CMK (cell line): Measurements from ENCODE around the gene ACIN1.

Source experiments
- DNase-seq: peaks from one replicate; pipeline ENCODE4 v3.0.0-alpha.2; 2010; ENCODE audit warnings: low read depth

ACIN1 gene

DNA sequence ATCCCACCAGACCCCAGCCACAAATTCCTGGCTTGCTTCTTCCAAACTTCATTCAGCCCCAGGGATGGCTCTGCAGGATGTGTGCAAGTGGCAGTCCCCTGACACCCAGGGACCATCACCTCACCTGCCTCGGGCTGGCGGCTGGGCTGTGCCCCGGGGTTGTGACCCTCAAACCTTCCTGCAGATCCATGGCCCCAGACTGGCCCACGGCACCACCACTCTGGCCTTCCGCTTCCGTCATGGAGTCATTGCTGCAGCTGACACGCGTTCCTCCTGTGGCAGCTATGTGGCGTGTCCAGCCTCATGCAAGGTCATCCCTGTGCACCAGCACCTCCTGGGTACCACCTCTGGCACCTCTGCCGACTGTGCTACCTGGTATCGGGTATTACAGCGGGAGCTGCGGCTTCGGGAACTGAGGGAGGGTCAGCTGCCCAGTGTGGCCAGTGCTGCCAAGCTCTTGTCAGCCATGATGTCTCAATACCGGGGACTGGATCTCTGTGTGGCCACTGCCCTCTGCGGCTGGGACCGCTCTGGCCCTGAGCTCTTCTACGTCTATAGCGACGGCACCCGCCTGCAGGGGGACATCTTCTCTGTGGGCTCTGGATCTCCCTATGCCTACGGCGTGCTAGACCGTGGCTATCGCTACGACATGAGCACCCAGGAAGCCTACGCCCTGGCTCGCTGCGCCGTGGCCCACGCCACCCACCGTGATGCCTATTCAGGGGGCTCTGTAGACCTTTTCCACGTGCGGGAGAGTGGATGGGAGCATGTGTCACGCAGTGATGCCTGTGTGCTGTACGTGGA is 52.6 kb downstream of the ACIN1 start, which contains the start of gene PSMB11:
Gene PSMB11 (plus strand): TSS at position 51 of the 804 bp plus-strand sequence. CDS start 14 bp downstream, at position 65.
- DNase-seq: no peak

DNA sequence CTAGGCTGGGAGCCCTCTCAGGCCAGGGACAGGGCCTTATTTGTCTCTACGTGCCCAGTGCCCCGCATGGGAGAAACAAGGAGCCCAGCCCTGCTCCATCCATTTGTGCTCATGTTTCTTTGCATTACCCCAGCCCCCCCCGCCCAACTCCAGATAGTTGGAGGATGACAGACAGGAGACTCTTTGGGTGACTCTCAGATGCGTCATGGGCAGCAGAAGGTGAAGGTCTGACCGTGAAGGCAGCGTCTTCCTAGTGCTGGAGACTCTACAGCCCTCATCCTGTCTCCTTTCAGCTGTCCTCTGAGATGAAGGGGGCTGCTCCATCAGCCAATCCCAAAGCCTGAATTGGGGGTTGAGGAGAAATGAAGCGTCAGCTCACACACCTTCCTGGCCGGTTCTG is 53.2 kb downstream of the ACIN1 start:
- DNase-seq: no peak

DNA sequence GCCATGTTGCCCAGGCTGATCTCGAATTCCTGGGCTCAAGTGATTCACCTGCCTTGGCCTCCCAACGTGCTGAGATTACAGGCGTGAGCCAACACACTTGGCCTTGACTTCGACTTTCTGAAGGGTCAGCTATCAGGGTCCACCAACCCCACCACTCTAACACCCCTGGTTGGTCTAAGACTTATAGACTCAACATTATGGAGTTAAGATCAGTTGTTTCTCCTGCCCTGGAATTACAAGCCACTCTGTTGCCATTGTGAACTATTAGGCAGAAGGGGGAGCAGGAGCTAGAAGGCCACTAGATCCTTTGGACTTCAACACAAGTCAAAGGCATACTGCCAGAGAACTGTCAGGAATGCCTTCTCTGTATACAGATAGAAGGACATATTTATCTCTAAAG is 54.8 kb downstream of the ACIN1 start:
- DNase-seq: no peak

DNA sequence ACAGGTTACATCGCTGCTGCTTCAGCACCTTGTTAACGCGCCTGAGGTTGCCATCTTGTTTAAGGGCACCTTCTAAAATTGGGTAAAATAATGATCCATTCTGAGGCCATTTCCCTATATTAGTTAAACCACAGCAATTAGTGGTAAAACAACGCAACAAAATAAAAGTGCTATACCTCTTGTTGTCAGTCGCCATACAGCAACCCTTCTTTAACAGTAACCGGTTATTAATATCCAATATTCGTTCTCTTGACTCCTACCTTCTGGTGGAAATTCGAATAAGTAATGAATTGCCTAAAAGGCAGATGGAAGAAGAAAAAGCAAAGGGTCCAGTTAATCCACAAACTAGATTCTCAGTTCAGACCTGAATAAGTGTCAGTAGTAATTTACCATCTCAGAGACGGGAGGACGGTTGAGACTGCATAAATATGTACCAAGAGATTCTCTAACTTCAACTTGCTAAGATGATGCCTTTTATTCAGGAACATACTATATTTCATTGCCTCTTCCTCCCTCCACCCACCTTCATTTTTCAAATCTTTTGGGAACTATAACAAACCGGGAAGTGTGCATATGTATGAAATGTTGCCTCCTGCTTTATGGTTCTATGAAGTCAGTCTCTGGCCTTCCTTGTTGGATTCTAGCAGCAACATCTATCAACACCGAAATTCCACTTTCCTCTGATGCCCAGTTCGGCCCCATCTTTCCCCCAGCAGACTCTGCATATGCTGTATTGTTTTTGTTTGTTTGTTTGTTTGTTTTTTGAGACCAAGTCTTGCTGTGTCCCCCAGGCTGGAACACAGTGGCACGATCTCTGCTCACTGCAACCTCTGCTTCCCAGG is 59.4 kb downstream of the ACIN1 start:
- no peak for DNase-seq

DNA sequence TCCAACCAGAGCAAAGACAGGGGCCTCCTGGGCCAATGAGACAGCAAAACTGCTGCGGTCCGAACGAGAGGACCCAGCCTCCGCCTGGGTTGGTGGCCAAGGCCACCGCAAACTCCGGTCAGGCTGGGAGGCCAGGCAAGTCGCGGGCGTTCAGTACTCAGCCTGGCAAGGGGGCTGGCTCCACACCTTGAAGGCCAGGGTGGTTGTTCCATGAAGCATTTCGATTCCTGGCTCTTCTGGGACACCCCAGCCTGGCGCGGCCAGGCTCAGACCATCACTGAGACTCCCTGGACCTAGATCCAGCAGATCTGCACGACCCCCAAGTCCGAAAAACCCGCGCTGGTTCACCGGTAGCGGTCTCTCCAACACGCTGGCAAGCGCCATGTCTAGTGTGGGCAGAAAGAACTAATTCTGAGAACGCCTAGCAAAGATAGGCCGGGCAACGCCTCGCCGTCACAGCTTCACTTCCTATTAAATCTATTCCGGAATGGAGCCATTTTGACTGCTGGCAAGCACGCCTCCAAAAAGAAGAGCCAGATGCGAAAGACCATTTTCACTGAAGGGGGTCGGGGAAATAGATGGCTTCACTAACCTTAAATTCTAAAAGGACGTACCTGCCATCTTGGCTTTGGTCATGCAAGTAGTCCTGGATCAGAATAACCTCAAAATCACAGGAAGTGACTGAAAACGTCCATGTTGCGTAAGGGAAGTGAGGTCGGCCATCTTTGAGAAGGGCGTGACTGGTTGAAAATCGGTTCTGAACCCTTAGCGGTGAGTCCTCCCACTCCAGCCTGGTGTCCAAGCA is 60.2 kb downstream of the ACIN1 start, which contains the start of gene PSMB5:
Gene PSMB5 (minus strand): TSS at position 403 of the 805 bp plus-strand sequence. CDS start 19 bp downstream, at position 384.
- peak; percentile 75 for DNase-seq

DNA sequence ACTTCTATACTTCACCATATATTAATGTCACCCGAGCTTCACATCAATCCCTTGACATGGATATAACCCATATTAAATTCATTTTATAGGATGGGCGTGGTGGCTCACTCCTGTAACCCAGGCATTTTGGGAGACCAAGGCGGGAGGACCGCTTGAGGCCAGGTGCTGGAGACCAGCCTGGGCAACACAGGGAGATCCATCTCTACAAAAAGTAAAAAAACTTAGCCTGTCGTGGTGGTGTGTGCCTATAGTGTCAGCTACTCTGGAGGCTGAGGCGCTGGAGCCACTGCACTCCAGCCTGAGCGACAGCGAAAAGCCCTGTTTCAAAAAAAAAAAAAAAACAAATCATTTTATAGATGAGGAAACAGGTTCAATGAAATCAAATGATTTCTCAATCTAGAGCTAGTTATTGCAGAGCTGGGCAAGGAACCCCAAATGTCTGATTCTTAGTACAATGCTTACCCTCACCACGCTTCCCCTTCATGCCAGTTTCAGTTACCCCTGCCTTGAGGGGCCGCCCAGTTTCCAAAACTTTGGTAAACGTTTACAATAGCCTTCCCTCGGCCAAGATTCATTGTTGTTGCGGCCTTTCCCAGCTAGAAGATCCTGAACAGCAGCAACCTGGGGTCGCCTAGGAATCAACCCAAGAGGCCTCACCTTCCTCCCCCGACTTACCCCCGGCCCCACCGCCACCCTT is 61.0 kb downstream of the ACIN1 start:
- DNase-seq: no peak

DNA sequence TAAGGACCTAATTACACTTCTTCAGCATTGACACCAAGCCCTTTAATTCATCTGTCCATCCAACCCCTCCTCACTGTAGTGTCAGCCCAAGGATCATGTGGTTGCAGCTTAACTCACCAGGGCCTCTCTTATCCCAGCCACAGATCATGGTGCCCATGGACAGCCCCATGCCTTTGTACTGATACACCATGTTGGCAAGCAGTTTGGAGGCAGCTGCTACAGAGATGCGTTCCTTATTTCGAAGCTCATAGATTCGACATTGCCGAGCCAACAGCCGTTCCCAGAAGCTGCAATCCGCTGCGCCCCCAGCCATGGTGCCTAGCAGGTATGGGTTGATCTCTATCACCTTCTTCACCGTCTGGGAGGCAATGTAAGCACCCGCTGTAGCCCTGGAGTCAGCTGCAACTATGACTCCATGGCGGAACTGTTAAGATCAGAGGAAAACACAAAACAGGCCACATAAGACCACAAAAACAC is 61.6 kb downstream of the ACIN1 start:
- no peak for DNase-seq

DNA sequence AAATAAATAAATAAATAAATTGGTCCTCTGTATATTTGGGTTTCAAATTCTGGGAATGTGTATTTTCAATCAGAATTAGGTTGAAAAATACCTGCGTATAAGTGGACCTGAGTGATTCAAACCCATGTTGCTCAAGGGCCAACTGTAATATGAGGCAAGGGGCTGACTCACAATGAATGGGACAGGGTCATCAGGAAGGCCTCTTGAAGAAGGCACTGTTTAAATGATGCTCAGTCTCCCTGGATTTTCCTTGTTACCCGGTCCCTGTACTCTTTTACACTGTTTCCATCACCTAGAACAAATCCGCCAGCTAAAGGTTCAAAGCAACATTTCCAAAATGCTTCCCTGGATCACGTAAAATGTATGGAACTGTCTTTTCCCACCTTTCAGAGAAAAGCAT is 64.0 kb downstream of the ACIN1 start:
- DNase-seq: no peak

DNA sequence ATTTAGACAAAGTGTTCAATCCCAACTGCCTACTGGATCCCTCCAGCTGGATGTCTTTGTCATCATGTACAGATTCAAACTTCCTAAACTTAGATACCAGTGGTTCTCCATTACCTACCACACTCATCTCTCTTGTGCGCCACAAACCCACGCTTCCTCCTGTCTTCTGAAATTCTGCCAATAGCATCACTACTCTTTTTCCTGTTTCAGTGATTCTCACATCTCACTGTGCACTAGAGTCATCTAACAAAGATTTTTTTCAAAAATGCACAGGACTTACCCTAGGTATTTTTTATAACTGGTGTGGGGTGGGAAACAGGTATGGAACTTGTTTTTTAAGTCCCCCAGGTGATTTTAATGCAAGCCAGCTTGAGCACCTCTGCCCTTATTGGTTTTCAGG is 66.1 kb downstream of the ACIN1 start:
- DNase-seq: no peak

DNA sequence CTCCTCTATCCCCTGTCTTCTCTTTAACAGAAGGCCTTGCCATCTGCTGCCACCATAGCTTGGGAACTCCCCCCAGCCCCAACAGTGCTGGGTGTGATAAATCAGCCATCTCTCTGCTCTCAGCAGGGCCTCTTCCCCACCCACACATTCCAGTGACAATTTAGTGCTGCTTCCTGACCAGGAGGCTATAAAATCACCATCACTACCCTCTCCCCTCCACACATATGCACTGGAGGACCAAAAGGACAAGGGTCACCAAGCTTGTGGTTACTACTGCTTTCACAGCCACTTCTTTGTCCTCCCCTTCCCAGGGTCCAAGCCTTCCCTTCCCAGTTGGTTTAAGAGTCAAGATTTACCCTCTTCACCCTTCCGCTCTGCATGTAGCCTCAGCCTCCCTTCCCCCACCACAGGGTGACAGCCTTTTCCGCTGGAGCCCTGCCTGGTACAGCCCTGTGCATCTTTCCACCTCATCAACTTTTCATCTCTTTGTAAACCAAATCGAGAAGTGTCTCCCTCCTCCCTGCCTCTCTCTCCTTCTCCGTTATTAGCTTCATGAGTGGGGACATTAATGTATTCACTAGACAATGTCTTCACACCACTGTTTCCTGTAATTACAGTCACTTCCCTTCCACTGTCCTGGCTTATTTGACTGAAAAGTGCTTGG is 69.7 kb downstream of the ACIN1 start:
- no peak for DNase-seq

DNA sequence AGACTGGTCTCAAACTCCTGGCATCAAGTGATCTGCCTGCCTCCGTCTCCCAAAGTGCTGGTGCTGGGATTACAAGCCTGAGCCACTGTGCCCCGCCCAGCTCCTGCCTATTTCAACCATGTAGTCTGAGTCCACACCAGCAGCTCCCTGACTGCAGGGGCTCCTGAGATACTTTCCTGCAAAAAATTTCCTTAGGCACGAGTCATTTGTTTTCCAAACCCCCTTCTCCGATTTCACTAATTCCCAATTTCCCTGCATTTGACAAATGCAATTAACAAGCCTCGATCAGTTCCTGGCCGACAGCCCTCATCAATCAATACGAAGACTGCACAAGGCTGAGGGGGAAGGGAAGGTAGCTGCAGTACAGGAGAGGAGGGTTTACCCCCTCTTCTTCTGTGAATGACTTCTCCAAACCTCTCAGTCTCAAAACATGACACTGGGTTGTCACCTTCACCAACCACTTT is 70.3 kb downstream of the ACIN1 start:
- no peak for DNase-seq

DNA sequence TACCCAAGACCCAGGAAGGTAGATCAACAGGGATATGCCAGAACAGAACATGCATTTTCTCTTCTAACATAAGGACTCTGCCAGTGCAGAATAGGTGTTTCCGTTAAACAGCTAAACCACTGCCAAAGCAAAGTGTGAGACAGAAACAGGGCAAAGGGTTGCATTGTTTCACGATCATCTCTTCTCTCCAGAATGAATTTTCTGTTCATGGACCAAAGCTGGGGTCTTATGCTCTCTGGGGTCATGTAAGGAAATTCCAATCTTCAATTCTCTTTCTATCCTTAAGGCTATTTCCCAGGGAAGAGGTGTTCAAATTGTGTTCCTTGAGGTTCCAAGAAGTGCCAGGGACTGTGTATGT is 71.2 kb downstream of the ACIN1 start:
- DNase-seq: no peak

DNA sequence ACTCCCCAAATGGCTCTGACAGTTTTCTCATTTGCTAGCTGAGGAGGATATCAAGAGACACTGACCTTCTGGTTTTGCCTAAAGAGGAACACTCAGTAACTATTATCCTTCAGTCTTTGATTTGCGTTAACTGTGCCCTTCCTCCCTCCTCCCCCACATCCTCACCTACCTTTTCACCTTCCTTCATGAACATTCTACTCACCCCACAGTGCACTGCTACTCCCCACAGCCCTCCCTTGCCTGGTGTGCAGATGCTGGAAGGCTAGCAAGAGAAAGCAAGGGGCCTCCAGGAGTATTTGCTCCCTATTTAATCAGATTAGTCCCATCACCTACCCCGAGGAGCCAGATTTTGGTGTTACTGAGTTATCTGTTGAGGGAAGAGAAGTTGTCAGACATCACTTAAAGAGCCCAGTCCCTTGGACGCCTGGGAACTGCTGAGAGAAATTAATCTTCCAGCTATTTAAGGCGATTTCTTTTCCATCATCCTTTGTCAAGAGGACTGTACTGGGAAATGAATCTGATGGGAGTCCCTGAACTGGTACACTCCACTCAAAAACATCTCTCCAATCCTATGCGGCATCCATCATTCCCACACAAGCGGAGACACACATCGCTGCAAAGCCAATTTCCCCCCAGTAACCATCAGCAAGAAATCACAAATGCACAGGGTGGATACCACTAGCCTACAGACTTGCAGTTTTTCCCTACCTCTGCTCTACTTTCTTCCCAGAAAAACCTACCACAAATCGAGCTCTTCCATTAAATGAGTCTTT is 71.7 kb downstream of the ACIN1 start:
- DNase-seq: no peak

DNA sequence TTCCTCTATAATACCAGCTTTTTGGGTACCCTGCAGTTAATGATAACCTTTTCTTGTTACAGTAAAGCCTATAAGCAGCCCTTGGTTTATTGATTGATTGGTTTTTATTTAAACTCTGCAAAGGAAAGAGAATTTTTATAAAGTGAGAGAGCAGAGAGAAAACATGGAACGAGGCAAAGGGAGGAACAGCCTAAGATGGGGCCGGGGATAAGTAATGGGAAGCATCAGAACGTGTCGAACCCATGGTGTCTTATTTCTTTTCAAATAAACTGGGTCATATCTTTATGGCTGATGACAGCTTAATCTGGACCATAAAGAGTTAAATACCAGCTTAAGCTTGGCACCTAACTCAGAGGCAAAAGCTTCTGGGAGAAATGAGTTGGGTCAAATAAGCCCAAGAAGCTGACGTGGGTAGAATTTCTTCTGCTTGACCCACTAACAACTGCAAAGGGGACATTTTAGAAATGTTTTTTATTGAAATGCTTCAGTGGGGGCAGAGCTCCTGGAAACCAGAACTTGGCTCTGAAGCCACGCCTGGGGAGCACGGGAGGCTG is 73.0 kb downstream of the ACIN1 start:
- DNase-seq: no peak

DNA sequence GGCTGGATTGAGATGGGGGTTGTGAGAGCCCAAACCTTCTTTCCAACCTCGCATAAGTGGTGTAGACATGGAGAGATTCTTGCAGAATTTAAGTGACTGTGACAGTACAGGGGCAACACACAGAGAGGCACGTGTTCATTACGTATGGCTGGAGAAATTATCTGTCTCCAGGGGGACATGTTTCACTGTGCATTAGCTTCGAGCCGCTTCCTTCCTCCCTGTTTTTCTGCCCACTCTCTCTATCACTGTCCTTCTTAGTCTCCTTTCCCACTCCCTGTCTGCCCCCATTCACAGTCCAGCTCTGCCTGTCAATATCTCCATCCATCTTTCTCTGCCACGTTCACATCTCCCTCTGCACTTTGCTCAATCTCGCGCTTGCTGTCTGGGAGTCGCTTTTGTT is 73.5 kb downstream of the ACIN1 start:
- DNase-seq: no peak

DNA sequence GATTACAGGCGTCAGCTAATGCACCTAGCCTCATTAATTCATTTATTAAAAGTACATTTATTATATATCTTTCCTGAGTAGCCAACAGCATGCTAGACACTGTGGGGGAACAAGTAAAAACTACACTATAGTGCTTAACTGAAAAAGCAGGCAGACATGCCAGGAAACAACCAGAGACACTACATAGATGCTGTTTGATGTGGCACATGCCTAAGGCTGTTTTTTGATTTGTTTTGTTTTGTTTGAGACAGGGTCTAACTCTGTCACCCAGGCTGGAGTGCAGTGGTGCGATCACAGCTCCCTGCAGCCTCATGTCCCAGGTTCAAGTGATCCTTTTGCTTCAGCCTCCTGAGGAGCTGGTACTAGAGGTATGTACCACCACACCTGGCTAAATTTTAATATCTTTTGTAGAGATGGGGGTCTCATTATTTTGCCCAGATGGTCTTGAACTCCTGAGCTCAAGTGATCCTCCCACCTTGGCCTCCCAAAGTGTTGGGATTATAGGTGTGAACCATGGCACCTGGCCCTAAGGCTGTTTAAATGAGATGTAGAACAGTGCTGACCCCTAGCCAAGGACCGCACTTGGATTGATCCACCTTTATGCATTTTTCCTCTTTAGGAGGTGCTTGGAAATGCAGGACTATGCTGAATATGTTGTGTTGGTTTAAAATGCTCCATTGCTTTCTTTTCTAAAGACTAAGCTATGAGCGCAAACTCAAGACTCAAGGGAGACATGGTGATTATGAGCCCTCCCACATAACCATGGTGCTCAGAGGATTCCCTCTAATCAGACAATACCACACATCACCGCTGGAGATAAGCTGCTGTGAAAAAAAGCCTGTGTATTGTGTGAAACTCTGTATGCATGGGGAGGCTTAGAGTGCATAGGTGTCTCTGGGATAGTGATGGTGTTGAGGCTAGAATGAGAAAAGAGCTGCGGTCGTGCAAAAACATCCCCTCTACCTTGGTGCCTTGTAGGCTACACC is 74.5 kb downstream of the ACIN1 start:
- DNase-seq: no peak

DNA sequence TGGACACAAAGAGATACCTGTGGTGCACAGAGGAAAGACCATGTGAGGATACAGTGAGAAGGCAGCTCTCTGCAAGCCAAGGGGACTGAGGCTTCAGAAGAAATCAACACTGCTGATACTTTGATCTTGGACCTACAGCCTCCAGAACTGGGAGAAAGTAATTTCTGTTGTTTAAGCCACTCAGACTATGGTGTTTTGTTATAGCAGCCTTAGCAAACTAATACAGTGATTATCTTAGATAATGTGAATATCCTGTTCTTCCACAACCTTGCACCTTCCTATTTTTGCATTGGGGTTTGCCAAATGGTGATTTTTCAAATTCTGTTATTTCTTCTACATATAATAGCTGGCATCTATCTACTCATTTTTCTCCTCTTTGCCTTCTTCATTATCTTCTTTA is 76.8 kb downstream of the ACIN1 start:
- DNase-seq: no peak

DNA sequence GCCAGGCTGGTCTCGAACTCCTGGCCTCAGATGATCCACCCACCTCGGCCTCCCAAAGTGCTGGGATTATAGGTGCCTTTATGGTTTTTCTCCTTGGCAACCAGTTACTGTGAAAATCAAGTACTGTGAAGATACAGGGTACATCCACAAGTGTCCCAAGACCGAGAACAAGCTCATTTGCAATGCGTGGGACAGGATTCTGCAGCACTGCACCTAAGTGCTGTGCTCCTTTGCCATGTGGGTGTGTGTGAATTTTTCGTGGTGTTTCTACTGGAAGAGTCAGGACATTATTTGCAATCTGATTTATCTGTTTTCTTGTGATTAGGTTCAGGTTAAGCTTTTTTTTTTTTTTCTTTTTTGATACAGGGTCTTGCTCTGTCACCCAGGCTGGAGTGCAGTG is 77.8 kb downstream of the ACIN1 start:
- DNase-seq: no peak

DNA sequence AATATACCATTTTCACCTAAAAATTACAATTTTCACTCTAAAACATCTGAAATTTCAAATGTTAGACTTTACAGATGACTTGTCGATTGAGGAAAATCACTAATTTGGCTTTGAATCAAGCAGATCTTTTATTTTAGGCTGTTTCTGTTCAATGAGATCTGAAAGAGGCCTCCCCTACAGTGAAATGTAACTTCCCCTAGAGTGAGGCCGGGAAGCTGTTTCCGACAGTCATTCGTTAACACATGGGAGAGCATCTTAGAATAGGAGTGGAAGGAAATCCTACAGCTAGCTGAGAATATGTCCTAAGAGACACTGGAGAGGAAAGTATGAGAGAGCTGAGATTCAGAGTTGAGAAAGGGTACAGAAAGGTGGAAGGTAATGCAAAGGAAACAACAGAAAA is 79.3 kb downstream of the ACIN1 start:
- DNase-seq: no peak
